HG03460 (cell line): Measurements from ENCODE around the gene PRTG.
"Not testable (repeated sequence)": the region's sequence is repeated elsewhere in the genome, so short reads cannot be mapped to it uniquely, and the experiment has no call there.

Experiments used
- ATAC-seq: cut with Tn5 transposase; IDR thresholded peaks from one replicate; pipeline ENCODE4 v1.9.1; 2021; ENCODE audit not compliant: unreplicated experiment

The PRTG gene

GRCh38 chr15:55742927-55743728, at the start of gene PRTG:
PRTG (minus strand) TSS chr15:55743152; CDS start chr15:55742931, 221 bp downstream.
- ATAC-seq: no peak

DNA sequence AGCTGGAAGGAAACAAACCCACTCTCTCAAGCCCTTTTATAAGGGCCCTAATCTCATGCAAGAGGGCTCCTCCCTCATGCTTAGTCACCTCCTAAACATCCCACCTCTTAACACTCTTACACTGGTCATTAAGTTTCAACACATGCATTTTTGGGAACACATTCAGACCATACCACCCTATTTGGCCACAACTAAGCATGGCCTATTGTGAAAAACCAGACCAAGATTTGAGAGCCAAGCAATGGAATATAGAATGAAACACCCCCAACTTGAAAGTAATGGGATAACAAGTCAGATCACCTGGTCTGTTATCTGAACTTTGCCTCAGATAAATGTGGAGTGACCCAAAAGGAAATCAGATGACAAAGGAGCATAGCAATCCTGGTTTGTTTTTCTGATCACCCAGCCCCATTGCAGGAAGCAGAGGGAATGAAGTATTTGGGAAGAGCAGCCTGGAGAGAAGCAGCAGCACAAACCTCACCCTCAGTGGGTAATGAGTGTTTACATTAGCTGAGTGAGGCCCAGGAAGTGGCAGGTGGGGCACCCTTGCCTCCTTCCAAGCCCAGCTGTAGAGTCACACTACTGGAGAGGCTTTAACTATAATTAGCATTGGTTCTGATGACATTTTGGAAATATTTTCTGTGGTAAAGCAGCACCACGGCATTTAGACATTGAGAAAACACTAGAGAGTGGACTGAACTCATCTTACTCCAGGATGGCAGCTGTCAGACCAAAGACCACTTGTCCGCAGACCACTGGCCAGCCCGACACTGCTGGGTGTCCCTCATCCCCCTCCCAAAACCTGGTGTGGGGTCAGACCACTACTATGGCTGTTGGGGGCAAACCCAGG, 48.8 kb upstream of the PRTG start:
- no peak for ATAC-seq

DNA sequence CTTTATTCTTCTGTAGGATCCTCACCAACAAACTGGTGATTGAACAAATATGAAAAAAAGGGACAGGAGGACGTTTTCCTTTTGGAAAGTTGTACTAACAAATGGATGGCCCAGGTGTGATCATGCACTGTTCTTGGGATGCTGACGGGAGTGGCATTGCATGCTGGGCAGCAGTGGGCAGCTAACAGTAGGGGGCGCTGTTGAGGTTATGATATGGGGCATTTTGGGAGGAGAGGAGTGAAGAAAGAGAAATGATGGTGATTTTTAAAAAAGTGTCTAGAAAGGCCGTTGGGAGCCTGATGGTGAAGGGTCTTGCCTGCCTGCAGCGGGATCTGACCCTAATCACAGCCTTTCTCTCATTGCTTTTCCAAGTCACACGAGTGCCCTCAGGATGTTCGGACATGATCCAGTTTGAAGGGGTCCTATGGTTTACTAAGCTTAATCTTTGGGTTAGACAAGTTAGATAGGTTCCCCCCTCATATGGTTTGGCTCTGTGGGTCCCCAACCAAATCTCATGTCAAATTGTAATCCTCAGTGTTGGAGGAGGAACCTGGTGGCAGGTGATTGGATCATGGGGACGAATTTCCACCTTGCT, 46.2 kb upstream of the PRTG start:
- no peak for ATAC-seq

DNA sequence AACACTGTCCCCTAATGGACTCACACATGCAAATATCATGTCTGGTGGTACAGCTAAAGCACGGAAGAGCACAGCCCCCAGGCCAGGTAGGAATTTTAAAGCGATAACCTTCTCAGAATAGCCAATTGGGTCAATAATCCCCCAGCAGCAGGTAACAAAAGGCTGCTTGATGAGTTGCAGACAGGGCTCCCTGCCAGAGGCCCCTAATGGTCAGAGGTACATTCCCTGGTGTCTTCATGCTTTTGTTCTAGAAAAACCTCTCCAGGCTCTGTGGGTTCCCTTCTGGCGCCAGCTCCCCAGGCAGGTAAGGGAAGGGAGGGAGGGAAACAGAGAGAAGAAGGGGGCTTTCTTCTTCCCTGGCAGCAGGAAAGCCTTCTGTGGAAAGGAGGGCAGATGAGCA, 43.4 kb upstream of the PRTG start:
- ATAC-seq: no peak

GRCh38 chr15:55785593-55785992, 42.6 kb upstream of the PRTG start:
- not testable (repeated sequence) for ATAC-seq

DNA sequence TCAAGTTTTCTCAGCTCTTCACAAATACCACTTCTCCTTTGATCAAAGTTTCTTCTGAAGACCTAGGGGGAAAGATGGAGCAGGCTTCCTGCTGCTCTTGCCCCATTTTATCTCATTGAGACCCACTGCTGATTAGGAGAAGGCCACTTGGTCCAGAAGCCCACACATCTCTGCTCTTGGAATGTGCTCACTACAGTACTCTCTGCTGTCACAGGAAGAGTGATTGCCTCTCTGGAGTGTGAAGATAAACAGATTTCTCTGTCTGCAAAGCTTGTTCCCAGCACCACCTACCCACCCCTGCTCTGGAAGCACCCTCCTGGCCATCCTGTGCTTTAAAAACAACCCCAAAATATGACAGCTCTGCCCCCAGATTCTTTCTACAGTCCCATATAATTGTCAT, 41.3 kb upstream of the PRTG start:
- no peak for ATAC-seq

DNA sequence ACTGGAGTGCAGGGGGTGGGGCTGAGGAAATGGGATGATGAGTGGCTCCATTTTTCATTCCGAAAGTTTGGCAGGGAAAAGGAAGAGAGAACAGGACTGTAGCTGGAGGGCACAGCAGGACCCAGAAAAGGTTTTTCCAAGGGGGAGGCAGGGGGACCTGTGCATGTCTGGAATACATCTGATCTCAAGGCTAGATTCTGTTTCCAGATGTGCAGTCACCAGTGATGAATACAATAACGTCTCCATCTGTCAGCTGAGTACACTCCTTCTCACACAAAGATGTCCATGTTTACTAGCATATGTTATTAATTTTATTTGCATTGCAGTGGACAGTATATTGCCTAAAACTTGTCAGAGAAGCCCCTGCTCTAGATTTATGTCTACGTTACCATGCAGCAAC, 39.9 kb upstream of the PRTG start:
- ATAC-seq: no peak

- ATAC-seq: no peak
Measured at GRCh38 chr15:55780292-55780691, 37.3 kb upstream of the PRTG start.

DNA sequence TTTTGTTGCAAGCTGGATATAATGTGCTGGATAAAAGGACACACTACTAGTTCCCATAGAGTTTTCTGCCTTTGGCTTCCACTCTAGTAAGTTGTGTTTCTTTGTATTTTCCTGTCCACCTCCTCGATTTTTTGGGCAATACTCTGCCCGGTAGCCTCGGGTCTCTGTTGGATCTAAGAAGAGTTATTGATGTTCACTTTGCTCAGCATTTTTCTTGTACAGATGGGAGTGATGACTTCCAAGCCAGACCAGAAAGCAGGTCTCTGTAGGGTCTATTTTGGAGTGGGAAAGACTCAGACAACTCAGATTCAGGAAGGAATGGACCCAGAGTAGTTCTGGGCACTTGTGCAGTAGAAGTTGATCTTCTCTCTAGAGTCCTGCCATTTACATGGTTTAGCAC, 36.0 kb upstream of the PRTG start:
- no peak for ATAC-seq

- ATAC-seq: no peak
Measured at GRCh38 chr15:55775316-55775715, 32.4 kb upstream of the PRTG start.

DNA sequence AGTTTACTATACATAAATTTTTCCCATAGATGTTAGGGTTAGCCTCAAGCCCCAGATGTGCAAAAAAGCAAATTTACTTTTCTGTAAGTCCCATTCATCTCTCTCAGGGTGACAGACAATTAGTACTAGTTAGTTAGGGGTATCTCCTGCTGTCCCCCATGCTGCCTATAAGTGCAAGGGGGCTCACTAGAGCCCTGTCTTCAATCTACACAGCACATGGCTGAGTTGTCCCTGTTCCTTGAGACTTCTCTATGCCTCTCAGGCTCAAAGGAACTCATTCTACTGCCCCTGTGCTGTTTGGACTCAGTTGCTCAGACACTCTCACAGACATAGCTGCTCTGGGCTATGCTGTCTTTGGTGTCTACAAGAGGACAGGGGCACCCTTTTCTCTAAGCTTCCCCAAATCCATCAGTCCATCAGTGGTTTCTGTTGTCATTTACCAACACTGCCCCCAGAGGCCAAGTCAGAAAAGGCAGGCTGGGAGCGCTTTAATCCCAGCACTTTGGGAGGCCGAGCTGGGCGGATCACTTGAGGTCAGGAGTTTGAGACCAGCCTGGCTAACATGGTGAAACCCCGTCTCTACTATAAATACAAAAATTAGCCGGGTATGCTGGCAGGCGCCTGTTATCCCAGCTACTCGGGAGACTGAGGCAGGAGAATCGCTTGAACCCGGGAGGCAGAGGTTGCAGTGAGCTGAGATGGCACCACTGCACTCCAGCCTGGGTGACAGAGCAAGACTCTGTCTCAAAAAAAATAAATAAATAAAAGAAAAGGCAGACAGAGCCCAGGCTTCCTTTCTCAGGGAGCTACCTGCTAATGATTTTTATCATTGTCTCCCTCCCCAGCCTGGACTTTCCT, 31.4 kb upstream of the PRTG start:
- ATAC-seq: no peak

DNA sequence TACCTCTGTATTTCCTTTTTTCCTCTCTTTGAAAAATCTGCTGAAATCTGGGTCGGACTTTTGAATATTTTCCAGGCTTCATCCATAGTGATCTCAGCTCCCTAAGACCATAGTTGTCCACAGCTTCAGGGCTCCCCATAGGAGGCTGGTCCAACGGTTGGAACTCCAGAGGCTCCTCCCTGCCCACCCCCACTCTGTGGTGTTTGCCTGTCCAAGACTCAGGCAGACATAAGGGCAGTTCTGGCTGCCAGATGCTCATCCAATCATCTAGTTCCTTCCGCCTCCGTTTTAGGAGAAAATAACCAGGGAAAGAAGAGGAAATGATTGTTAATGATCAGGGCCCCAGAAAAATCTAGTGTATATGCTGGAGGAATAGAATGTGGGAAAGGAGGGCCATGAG, 27.9 kb upstream of the PRTG start:
- ATAC-seq: no peak

DNA sequence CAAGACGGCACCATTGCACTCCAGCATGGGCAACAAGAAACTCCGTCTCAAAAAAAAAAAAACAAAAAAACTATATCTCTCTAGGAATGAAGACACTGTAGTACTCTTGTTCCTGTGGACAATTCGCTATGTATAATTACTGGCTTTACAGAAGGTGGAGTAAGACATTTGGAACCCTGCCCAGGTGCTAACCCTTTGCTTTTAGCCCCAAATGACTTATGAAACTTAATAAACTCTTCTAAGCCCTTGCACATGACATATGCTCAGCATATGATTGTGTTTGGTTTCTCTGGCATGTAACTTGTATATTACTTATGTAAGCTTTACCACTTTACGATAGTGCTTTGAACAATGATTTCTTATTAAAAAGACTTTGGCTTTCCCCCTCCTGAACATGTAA, 27.3 kb upstream of the PRTG start:
- ATAC-seq: no peak

DNA sequence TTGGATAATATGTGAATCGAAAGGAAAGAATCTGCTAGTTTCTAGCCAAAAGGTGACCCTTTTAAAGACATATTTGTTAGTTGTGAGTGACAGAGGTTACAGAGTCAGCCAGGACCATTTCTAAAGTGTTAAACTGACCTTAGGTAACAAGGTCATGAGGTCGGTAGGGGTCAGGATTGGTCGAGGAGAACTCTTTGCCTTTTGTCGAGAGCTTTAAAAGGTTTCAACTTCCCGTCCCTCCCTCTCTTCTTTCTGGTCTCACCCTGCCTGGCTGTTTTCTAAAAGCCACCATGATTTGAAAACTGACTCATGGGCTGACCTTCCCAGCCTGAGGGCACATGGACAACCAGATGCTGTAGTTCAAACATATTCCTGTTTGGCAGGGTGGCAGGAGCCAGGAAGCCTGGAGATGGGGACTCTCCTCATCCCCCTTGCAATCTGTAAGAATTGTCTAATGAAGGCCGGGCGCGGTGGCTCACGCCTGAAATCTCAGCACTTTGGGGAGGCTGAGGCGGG, 25.8 kb upstream of the PRTG start:
- no peak for ATAC-seq

DNA sequence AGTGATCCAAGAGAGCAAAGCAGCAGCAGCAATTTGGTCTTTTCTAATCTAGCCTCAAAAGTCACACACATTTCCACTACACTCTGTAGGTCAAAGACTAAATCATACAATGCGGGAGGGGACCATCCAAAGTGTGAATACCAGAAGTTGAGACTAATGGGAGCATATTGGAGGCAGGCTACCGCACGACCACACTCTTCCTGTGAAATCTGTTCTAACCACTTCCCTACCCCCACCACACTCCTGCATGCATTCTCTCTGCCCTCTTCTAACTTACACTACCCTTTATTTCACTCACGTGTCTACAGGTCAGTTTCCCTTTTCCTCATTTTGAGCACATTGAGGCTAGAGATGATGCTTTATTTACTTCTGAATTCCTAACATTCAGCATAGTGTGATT, 23.7 kb upstream of the PRTG start:
- ATAC-seq: no peak

GRCh38 chr15:55764398-55764797, 21.4 kb upstream of the PRTG start:
- no peak for ATAC-seq

DNA sequence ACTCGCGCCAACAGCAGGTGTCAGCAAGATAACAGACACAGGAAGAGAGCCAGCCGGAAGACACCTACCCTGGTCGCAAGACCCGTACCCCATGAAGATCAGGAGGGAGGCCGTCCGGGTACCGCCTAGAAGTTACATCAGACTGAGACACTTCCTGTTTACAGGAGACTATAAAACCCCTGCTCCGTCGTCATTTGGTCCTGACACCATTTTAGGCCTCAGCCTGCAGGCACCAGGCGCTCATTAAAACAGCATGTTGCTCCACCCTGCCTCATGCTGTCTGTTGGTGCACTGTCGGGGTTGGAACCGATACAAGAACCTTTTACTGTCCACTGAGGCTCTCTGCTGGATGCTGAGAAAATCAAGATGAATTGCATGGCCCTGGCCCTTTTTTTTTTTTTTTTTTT, 15.6 kb upstream of the PRTG start:
- no peak for ATAC-seq

- ATAC-seq: not testable (repeated sequence)
Measured at GRCh38 chr15:55753433-55753832, 10.5 kb upstream of the PRTG start.

GRCh38 chr15:55750706-55751105, 7.8 kb upstream of the PRTG start:
- no peak for ATAC-seq

- no peak for ATAC-seq
Measured at GRCh38 chr15:55743729-55744655, 1.0 kb upstream of the PRTG start.
